Measurements from ENCODE around the gene MAGT1. TPM values are rescaled to one million over a fixed set of nuclear protein-coding genes. Genes with fewer than 3 reads are reported as not detected.
"Not testable (repeated sequence)": the region's sequence is repeated elsewhere in the genome, so short reads cannot be mapped to it uniquely, and the experiment has no call there.

MAGT1 gene
- total and polyA plus RNA-seq, 2 experiments from 2014 or later: 23.4 to 42.2 TPM

GRCh38 chrX:77831544-77831943 is 63.7 kb downstream of the MAGT1 start:
- not testable (repeated sequence) for H2AFZ ChIP-seq; H3K9me2 ChIP-seq (ENCODE audit: insufficient read depth); H3F3A ChIP-seq (replicated peaks; ENCODE audit: low read depth); H3K4me1 ChIP-seq (ENCODE audit: insufficient read depth); DNase-seq (ENCODE audit: low spot score); H3K27me3 ChIP-seq (ENCODE audit: insufficient read depth); H3K4me2 ChIP-seq; H3K36me3 ChIP-seq (ENCODE audit: insufficient read depth); H3K27ac ChIP-seq (ENCODE audit: low read depth); H3K4me1 Mint-ChIP-seq; ATAC-seq; H3K4me3 Mint-ChIP-seq; H3K27ac Mint-ChIP-seq; H3K27me3 Mint-ChIP-seq (ENCODE audit: insufficient read depth, low read depth, poor library complexity); H3K36me3 Mint-ChIP-seq (ENCODE audit: low read depth); H3K4me3 ChIP-seq; H3K79me2 ChIP-seq (replicated peaks; ENCODE audit: insufficient read depth); H3K9me3 Mint-ChIP-seq; H4K20me1 ChIP-seq (replicated peaks; ENCODE audit: insufficient read depth)

- not testable (repeated sequence) for H3K9me2 ChIP-seq (ENCODE audit: insufficient read depth); H3K36me3 ChIP-seq (ENCODE audit: insufficient read depth); H3K79me2 ChIP-seq (replicated peaks; ENCODE audit: insufficient read depth); H3K27ac Mint-ChIP-seq; H3K27ac ChIP-seq (ENCODE audit: low read depth); H3K4me1 Mint-ChIP-seq; H3K4me3 ChIP-seq; H3F3A ChIP-seq (replicated peaks; ENCODE audit: low read depth); H4K20me1 ChIP-seq (replicated peaks; ENCODE audit: insufficient read depth); H3K27me3 Mint-ChIP-seq (ENCODE audit: insufficient read depth, low read depth, poor library complexity); ATAC-seq; H3K4me3 Mint-ChIP-seq; H3K27me3 ChIP-seq (ENCODE audit: insufficient read depth); H2AFZ ChIP-seq; H3K4me1 ChIP-seq (ENCODE audit: insufficient read depth); H3K4me2 ChIP-seq; DNase-seq (ENCODE audit: low spot score)
- peaks cover 18% of the 10 kb centered on the region for H3K9me3 Mint-ChIP-seq
- H3K36me3 Mint-ChIP-seq (ENCODE audit: low read depth): peaks cover 32% of the 10 kb centered on the region
These were observed 73.2 kb downstream of the MAGT1 start for GRCh38 chrX:77821989-77822388.

GRCh38 chrX:77820091-77820727 is 75.0 kb downstream of the MAGT1 start:
- no peak overlapping the region for H2AFZ ChIP-seq
- ATAC-seq (no peak), DNase-seq (ENCODE audit: low spot score) (no peak)
- H3K36me3 ChIP-seq (ENCODE audit: insufficient read depth): no peaks in the 10 kb centered on the region
- H3K9me3 Mint-ChIP-seq: peaks cover 16% of the 10 kb centered on the region
- no peaks in the 10 kb centered on the region for H3K9me2 ChIP-seq (ENCODE audit: insufficient read depth)
- H3K79me2 ChIP-seq (replicated peaks; ENCODE audit: insufficient read depth): no peaks in the 10 kb centered on the region
- no peaks in the 10 kb centered on the region for H3K27me3 ChIP-seq (ENCODE audit: insufficient read depth)
- H3K36me3 Mint-ChIP-seq (ENCODE audit: low read depth): peaks cover 29% of the 10 kb centered on the region
- no peaks in the 10 kb centered on the region for H4K20me1 ChIP-seq (replicated peaks; ENCODE audit: insufficient read depth)
- no peaks in the 10 kb centered on the region for H3K4me1 Mint-ChIP-seq
- no peak overlapping the region for H3K27ac ChIP-seq (ENCODE audit: low read depth)
- H3K4me3 ChIP-seq: no peak overlapping the region
- H3F3A ChIP-seq (replicated peaks; ENCODE audit: low read depth): no peaks in the 10 kb centered on the region
- H3K27me3 Mint-ChIP-seq (ENCODE audit: insufficient read depth, low read depth, poor library complexity): no peaks in the 10 kb centered on the region
- H3K4me2 ChIP-seq: no peak overlapping the region
- H3K4me3 Mint-ChIP-seq: no peak overlapping the region
- no peak overlapping the region for H3K27ac Mint-ChIP-seq
- no peaks in the 10 kb centered on the region for H3K4me1 ChIP-seq (ENCODE audit: insufficient read depth)
- TF ChIP-seq STAT1 (IDR thresholded peaks at IDR 0.05; ENCODE audit: unreplicated experiment): no peak
- no peak for TF ChIP-seq JUNB (IDR thresholded peaks at IDR 0.05; ENCODE audit: unreplicated experiment)
- no peak for TF ChIP-seq POLR2AphosphoS5 (IDR thresholded peaks at IDR 0.05; ENCODE audit: low read depth)
- TF ChIP-seq, protein P1, sequence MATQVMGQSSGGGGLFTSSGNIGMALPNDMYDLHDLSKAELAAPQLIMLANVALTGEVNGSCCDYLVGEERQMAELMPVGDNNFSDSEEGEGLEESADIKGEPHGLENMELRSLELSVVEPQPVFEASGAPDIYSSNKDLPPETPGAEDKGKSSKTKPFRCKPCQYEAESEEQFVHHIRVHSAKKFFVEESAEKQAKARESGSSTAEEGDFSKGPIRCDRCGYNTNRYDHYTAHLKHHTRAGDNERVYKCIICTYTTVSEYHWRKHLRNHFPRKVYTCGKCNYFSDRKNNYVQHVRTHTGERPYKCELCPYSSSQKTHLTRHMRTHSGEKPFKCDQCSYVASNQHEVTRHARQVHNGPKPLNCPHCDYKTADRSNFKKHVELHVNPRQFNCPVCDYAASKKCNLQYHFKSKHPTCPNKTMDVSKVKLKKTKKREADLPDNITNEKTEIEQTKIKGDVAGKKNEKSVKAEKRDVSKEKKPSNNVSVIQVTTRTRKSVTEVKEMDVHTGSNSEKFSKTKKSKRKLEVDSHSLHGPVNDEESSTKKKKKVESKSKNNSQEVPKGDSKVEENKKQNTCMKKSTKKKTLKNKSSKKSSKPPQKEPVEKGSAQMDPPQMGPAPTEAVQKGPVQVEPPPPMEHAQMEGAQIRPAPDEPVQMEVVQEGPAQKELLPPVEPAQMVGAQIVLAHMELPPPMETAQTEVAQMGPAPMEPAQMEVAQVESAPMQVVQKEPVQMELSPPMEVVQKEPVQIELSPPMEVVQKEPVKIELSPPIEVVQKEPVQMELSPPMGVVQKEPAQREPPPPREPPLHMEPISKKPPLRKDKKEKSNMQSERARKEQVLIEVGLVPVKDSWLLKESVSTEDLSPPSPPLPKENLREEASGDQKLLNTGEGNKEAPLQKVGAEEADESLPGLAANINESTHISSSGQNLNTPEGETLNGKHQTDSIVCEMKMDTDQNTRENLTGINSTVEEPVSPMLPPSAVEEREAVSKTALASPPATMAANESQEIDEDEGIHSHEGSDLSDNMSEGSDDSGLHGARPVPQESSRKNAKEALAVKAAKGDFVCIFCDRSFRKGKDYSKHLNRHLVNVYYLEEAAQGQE (IDR thresholded peaks at IDR 0.05; ENCODE audit: unreplicated experiment): no peak
- no peak for TF ChIP-seq CTCF (conservative IDR thresholded peaks at IDR 0.05; ENCODE audit: low read depth in 2 of 2)
- no peak for TF ChIP-seq EZH2phosphoT487 (IDR thresholded peaks at IDR 0.05; ENCODE audit: unreplicated experiment)
- TF ChIP-seq EZH2 (IDR thresholded peaks at IDR 0.05; ENCODE audit: low read depth, unreplicated experiment): no peak
- TF ChIP-seq ZNF331 (CRISPR knock-in tag; IDR thresholded peaks at IDR 0.05; ENCODE audit: low read depth): no peak

Data from GM23338 (cell line).